DMS53 treated with DMSO at 0.1 percent for 48 hours (cell line): ENCODE data around the gene MAPKAP1.

Source experiments
- DNase-seq: peaks from one replicate; lab custom pipeline; 2025; ENCODE audit not compliant: unreplicated experiment; lab: John Stamatoyannopoulos, UW

The MAPKAP1 gene

DNA sequence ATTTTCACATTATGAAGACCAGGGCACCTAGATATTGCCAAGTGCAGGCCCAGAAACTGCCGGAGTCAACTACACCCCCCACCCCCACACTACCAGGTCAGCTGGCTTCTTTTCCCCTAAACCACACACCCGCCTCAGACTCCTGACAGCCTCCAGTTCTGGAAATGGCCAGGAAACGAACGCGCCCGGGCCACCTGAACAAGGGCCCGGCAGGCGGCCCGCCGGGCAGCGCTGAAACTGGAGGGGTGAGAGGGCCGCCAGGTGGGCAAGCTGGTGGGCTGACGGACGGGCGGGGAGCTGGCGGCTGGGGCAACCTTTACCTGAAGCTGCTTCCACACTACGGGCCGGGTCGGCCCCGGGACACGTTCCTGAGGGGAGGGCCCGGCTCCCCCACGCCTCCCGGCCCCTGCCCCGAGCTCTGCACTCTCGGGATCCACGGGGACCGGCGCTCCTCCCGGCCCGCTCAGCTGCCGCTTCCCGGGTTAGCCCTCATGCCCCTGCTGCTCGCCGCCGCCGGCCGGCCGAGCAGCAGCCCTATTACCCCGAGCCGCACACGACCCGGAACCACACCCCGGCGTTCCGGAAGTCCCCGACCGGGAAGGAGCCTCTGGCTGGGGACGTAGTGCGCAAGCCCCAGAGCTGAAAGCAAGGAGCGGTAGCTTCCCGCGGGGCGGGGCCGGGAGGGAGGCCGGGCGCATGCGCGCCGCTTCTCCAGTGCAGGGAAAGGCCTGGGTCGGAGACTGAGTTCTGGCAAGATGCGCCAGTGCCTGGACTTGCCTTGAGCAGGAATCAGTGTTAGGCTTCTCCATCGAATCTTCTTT lies at the start of gene MAPKAP1:
Gene MAPKAP1 (minus strand): TSS at position 558 of the 821 bp plus-strand sequence. CDS start 34,634 bp downstream, outside the sequence.
- DNase-seq: peak; percentile 91

DNA sequence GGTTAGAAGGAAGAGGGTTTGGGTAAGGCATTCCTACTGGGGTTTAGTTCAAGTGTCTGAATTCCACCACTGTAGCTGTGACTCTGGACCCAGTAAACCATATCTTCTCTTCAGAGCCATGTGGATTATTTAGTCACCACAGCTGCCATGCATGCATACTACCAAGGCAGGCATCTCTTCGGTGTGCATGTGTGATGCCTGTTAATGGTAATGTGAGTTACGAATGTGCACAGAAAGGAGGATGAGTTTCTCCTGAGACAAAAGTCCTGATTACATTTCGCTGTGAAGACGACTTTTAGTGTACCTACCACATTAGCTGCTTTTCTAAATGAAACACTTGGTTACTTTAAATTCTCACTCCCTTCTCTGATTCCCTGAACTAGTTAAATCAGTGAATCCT lies 49.5 kb upstream of the MAPKAP1 start:
- no peak for DNase-seq

DNA sequence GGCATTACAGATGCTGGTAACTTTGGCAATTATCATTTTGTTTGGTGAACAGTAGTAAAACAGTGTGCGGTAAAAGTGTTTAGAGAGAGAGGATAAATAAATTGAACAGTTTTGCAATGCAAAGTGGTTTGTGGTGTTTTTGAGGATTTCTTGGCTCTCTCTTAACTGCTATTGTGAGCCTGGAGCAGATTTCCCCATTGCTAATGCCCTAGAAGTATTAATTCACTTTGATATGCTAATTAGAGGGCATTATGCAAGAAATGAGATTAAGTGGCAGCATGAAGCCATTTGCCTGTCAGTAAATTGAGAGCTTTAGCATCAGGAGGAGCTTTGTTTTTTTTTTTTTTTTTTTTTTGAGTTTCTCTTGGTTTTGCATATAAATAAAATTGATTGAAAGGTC lies 48.3 kb upstream of the MAPKAP1 start:
- DNase-seq: no peak

DNA sequence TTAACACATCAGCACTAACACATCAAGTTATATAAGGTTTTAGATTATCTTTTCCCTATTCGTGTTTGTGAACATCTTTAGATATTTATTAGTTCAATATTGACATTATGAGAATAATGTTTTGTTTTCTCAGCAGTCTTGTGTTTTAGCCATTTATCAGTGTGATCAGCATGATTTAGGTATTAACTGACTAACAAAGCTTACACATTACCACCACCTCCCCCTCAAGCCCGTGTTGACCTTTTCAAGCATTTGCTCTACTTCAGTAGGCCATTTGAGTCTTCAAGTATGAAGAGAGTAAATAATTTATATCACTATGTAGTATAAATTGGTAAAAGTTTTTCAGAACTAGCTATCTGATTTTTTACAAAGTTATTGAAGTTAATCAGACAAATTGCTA lies 47.1 kb upstream of the MAPKAP1 start:
- no peak for DNase-seq

DNA sequence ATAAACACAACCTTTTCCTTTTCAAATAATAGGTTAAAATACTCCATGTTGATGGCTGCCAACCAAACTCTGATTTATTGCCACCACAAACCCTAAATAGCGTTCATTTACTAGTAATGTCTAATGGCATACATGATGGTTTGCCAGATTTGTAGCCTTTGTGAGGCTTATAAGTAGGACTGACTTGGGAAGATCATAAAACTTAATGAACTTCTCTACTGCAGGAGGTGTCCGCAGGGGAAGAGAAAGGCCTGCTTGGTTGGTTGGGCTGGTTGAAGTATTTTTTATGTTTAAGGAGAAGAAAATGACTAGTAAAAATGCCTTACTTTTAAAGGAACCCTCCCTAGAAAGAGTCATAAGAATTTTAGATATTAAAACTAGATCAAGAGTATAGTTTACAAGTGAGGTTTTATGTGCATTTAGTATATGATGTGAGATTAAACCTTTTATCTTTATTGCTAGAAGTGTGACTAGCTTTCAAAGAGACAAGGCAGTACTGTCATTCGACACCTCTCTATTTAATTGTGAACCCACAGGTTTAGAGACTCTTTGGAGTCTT lies 45.1 kb upstream of the MAPKAP1 start:
- DNase-seq: no peak

DNA sequence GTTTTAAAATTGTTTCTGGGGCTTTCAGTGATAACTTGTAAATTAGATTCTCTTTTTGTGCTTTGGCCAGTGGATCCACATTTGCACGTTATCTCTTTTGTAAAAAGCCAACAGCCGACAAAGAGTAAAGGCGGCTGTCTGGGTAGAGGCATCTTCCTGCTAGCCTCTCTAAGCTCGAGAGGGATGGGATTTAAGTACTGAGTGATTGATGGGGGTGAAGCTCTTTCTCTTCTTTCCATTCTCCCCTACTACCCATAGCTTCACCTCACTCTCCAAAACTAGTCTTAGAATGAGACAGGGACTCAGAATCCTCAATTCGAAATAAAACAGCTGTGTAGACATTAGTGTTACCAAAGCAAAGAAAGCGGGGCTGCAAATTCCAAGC lies 43.6 kb upstream of the MAPKAP1 start:
- DNase-seq: no peak

DNA sequence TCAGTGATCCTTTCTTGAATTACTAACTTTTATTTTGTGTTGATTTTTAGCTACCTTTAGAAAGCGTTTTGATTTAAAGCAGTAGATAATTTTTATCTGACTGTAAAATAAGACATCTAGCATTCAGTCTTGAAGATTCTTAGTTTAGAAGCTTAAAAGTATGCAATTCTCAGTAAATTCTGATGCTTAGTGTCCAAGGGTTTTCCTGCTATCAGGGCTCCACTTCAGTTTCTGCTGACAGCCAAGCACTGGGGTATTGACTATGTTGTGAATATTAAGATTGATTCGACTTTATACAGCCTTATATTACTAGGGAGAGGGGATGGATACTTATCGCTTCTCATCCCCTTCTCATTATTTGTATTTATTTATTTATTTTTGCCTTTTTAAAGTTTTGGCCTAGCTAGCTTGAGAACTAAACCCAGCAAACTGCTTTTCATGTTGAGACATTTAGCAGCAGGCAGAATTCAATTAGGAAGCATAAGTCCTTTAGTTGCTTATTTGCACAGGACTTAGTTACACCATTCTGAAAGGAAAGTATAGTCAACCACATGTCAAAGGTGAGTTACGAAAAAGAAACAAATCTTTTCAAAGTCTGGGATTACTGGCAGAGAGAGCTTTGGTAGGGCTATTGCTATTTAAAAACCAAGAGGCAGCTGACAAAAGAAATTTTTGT lies 43.1 kb upstream of the MAPKAP1 start:
- peak; percentile 15 for DNase-seq

DNA sequence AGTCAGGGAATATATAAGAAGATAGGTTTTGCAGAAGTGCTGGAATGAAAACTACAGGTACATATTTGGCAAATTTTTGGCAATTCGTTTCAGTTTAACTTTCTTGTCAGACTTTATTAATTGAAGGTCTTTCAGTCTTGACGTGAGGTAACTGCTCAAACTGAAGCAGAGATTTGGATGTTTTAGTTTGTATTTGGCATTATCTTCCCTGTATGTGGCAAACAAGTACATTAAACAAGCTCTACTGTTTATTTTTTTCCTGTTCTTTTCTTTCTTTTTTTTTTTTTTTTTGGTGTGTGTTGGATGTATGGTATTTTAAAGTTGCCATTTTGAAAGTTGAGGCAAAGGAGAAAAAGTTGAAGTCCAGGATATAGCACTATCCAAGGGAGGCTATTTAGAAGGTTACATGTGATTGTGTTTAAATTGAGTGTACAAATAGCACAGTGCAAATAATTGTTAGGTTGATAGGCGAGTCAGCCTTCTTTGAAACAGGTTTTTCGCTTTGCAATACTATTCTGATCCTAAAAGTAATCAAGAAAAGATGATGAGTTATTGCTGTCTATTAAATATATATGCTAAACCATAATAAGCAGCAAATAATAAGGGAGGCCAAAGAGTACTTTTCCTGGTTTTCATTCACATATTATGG lies 42.4 kb upstream of the MAPKAP1 start:
- DNase-seq: no peak

DNA sequence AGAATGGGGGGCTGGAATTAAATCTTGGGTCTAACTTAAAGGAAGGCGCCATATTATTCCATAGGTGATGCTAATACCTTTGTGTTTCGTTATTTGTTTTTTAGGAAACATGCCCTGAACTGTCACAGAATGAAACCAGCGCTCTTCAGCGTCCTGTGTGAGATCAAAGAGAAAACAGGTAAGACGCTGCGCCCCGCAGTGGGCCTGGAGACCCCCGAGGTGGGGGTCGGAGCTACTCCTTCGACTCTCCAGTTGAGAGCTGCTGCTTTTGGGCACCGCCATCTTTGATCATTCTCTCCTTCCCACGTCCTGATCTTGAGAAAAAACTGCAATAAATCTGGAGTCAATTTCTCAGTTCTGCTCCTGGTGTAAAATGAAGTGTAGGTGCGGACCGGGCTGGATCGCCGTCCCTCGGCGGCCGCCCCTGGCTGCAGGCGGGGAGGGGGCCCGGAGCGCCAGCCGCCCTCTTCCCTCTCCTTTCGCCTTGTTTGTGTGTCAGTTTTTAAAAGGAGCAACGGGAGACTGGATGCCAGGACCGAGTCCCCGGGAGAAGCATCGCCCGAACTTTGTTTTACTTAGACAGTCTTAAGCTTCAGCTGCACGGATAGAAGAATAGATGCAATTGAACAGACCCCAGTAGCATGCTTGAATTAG lies 41.6 kb upstream of the MAPKAP1 start:
- no peak for DNase-seq

DNA sequence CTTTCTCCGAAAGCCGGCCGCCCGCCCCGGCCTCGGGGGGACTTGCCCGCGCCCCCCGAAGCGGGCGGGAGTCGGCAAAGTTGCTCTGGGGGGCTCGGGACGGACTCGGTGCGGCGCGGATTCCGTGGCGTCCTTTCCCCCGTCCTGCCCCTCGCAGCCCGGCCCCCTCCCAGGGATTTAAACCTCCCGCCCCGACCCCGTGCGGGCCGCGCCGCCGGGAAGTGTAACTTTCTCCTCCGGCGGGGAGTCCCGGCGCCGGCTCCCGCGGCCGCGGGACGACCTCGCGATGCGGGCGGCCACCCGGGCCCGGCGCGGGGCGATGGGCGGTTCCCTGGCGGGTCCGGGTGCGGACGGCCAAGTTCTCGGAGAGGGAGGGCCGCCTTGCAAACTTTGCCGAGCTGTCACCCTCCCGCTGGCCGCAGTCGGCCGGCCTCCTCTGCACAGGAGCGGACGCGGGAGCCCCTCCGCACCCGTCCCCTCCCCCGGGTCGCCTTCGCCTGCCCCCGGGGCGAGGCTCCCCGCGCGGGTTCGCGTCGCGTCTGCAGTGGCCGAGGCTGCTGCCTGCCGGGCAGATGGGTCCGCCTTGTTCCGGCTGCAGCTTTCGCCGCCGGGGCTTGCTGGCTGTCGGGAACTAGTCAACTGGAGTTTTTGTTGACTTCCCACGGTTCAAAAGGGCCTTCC lies 40.9 kb upstream of the MAPKAP1 start:
- DNase-seq: no peak

DNA sequence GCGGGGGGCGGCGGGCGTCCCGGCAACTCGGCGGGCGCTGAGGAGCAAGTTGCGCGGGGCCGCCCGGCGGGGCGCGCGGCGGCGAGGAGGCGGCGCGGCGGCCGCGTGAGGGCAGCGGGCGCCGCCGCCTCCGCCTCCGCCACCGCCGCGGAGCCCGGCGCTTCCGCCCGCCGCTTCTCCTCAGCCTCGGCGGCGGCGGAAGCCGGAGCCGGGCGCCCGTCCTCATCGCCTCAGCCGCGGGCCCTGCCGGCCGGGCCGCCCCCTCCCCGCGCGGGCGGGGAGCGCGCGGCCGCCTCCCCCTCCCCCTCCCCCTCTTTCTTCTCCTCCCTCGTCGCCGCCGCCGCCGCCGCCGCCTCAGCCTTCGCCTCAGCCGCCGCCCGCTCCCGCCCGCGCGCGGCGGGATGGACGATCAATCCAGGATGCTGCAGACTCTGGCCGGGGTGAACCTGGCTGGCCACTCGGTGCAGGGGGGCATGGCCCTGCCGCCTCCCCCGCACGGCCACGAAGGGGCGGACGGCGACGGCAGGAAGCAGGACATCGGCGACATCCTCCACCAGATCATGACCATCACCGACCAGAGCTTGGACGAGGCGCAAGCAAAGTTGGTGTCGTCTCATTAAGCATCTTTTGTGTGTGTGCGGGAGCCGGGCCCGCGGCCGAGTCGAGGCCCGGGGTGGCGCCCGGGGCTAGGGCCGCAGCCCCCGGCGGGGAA lies 40.2 kb upstream of the MAPKAP1 start, which contains the start of gene PBX3:
Gene PBX3 (plus strand): TSS at position 321 of the 712 bp plus-strand sequence.
- peak; percentile 8 for DNase-seq

DNA sequence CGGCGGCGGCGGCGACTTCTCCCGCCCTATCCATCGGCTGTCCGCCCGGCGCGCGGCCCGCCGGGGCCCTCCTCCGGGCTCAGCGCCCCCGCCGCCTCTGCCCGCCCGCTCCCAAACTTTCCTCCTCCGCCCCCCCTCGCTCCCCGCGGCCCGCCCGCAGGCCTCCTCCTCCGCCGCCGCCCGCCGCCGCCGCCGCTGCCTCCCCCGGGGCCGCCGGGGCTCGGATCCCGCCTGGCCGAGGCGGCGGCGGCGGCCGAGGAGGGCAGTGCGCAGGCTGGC lies 39.7 kb upstream of the MAPKAP1 start:
- DNase-seq: no peak

DNA sequence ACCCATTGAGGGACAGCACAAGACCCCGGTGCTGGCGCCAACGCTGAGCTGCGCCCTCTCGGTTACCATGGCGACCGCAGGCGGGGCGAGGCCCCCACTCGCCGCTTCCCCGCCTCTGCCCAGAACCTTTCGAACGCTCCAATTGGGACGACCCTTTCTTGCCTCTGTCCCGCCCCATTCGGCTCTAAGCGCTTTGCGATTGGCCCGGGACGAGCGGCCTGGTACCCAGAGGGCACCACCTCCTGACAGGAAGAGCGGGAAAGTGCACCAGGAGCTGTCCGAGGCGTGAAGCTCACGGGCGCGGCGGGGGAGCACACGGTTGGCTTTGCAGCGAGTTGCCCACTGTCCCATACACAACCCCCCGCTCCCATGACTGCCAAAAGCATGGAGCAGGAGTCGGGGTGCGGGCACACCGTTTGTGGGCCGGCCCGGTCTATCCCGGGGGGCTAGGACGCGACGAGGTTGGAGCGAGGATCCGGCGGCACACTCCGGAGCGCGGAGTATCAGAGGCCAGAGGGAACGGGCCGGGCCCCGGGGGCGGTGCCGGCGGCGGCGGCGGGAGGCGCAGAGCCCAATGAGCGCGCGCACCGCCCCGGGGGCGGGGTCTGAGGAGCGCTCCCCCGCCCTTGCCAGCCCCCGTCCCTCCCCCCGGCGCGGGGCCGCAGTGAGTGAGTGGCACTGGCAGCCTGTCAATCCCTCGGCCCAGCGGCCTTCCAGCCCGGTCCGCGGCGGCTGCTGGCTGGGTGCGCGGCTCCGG lies 39.2 kb upstream of the MAPKAP1 start:
- DNase-seq: peak; percentile 96

DNA sequence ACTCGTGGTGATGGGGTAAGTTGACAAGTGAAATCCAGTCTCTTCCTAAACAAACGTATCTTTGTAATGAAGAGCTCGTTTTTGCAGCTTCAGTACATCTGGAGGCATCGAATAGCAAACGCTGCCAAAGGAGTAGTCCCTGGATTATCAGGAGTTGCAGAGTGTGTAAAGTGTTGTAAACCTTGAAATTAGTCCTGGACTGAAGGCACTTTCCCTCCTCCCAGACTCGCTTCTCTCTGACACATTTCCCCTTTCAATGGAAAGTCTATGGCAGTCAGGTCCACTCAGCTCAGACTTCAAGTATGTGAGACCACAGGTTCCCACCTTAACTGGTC lies 38.6 kb upstream of the MAPKAP1 start:
- DNase-seq: peak; percentile 79

DNA sequence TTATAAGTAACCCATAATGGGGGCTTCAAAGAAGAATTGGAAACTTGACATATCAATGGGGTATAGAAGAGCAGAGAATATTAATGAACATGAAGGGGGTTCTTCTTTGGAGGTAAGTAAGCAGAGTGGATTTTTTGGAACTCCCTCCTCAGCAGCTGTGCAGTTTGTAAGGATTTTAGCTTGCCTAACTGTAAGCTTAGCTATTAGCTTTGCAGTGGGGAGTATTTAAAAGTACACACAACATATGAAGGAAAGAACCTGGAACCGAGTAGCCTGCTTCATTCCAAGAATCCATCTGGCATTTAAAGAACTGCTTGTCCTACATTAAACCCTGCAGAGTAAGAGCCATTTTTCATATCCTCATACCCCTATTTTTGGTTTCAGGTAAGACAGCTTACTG lies 38.0 kb upstream of the MAPKAP1 start:
- no peak for DNase-seq

DNA sequence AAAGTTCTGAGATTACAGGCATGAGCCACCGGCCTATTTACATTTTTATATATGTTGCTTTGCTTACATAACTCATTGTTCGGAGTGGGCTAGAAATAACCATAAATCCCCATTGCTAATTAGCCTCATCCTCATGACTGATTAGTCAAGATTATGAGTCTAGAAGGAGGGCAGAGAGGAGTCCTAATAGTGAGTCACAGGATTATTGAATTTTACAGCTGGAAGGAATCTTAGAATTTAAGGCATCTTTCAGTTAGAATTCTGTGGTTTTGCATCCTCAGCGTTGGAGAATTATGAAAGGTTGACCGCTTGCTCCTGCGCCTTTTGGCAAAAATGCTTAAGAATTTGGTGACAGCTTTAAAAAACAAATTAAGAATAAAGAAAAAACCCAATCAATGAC lies 37.6 kb upstream of the MAPKAP1 start:
- no peak for DNase-seq

DNA sequence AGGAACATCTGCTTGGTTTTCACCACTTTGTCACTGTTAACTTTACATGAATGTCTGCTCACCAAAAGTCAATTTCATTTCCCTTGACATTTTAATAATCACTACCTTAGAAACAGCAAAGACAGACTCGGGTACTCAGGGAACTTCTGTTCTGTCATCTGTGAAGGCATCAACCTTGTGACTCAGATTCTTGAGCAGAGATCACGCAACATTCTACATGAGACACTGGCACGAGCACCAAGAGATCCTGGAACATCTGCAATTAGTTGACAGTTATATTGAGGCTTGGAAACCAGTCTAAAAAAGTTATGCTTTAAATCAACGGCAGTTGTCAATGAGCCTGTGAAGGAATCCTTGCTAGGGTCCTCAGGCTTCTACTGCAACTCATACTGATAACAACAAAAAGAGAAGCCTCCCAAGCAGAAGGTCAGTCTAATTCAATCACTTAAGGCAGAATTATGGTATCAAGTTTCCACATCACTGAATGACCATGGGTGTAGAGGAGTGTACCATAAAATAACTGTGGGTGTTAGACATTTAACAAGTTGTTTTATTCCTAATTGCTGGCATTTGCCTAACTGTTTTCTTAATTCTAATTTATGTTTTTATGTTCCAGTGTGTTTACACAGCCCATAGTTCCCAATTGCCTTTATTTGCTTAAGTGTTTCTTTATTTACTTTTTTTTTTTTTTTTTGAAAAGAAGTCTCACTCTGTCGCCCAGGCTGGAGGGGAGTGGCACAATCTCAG lies 36.8 kb upstream of the MAPKAP1 start:
- no peak for DNase-seq

DNA sequence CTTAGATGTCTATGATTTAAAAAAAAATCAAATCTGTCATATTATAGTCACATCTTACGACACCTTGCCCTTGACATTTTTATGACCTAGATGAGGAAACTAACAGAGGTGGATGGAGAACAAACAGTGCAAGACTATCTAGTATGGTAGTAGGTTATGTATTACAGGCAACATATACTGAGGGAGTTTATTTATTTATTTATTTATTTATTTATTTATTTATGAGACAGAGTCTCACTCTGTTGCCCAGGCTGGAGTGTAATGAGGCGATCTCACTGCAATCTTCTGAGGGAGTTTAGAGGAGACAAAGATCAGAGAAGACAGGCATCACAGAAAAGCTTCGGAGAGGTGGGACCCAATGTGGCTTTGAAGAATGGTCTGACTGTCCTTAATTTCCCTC lies 35.6 kb upstream of the MAPKAP1 start:
- no peak for DNase-seq

DNA sequence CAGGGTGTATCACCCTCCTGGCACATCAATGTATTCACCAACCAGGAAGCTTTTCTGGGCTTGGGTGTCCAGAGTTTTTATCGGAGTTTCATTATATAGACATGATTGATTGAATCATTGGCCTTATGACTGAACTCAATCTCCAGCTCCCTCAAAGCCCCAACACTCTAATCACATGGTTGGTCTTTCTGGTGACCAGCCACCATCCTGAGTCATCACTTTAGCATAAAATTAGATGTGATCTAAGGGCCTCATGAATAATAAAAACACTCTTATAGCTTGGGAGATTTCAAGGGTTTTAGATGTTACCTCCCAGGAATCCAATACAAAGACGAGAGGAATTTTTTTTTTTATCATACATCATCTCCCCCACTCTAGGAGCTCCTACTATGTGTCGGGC lies 32.4 kb upstream of the MAPKAP1 start:
- no peak for DNase-seq
